Urothelium cell line (cell line): ENCODE measurements around the gene AKAP9.
"Not testable (repeated sequence)": the region's sequence is repeated elsewhere in the genome, so short reads cannot be mapped to it uniquely, and the experiment has no call there.

ENCODE experiments used
- DNase-seq: peaks from one replicate; pipeline ENCODE4 v3.0.0; 2011; ENCODE audit warnings: low spot score, mixed read lengths
- FAIRE-seq: peaks from 2 replicates; lab custom pipeline; 2011; peaks lifted over from hg19 to GRCh38; lab: Jason Lieb, UNC

The AKAP9 gene

DNA sequence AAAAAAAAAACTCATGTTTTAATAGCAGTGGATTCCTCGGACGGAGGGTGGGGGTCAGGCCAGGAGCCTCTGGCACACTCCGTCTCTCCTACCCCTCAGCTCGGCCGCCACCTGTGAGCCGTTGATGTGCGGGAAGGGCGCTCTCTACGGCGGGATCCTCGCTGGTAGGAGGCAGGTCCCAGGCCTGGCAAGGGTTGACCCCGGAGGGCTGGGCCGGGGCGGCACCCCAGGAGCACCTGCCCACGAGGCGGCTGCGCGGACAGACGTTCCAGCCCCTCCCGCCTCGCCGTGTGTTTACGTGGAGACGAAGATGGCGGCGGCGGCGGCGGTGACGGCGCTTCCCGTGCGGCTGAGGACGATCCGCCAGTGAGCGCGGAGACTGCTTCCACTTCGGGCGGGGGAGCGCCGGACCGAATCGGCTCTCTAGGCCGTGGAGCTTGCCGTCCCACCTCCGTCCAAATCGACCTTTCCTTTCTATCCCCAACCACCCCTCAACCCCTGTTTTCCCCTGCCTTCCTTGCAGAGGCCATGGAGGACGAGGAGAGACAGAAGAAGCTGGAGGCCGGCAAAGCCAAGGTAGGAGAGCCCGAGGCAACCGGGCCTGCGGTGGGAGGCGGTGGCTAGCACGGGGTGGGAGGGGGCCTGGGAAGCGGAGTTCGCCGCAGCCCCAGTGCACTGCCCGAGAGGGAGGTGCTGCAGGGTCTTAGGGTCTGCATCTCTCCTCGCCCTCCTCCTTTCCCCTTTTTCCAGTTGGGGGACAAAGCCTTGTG, at the start of gene AKAP9:
Gene AKAP9, plus strand, starts transcription at position 291 of the 770 bp plus-strand sequence. Its CDS starts 238 bp downstream, at position 529.
- DNase-seq (peak; percentile 97), FAIRE-seq (peak; percentile 89)

DNA sequence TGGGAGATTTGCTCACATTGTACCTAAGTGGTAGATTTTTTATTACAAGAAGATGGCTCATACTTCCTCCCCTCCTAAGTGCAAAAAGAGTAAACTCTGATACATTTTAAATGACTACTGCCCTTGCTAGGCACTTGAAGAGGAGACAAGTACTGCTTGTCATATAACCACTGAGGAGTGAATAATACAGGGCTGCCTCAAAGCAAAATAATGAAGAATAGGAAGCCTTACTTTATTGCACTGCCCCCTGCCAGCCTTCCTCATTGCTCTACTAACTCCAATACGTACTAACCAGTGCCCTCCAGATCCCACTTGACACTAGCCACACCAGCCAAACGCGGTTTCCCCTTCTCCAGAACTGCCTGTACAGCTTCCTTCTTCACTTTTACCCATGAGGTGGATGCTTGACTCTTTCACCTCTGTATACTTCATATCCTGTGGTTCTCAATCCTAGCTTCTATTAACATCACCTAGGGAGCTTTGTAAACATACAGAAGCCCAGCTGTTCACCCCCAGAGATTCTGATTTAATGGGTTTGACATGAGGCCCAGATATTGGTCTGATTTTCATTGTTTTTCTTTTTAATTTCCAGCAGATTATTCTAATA, 48.5 kb upstream of the AKAP9 start:
- DNase-seq (no peak), FAIRE-seq (no peak)

- DNase-seq (peak; percentile 69), FAIRE-seq (peak; percentile 82)
Measured at GRCh38 chr7:91892821-91893340, 47.8 kb upstream of the AKAP9 start.

- not testable (repeated sequence) for DNase-seq, FAIRE-seq
Measured at GRCh38 chr7:91893699-91894098, 47.0 kb upstream of the AKAP9 start.

DNA sequence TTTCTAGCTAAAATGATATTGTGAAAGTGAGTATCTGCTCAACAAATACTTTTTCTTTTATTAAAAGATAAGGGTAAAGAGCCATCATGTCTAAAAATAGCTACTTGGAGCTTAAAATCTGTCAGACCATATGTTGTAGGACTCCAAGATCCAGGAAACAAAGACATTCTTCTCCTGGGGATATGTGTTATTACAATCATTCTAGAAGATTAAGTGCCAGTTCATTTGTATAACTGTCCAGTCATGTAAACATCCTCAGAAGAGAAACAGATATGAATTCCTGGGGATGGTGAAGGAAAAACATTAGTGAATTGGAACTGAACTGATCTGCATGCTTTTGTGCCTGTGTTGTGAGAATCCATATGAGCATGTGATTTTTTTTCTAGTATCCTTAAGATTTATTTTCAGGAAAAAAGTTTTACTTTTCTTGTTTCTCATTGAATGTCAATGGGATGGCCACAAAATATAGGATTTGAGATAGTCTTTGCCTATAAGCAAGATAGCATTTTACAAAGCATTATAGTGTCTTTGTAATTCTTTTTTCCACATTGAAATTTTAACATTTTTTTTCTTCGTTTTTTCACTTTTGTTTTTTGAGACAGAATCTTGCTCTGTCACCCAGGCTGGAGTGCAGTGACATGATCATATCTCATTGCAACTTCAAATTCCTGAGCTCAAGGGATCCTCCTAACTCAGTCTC, 45.7 kb upstream of the AKAP9 start:
- FAIRE-seq (no peak), DNase-seq (no peak)

DNA sequence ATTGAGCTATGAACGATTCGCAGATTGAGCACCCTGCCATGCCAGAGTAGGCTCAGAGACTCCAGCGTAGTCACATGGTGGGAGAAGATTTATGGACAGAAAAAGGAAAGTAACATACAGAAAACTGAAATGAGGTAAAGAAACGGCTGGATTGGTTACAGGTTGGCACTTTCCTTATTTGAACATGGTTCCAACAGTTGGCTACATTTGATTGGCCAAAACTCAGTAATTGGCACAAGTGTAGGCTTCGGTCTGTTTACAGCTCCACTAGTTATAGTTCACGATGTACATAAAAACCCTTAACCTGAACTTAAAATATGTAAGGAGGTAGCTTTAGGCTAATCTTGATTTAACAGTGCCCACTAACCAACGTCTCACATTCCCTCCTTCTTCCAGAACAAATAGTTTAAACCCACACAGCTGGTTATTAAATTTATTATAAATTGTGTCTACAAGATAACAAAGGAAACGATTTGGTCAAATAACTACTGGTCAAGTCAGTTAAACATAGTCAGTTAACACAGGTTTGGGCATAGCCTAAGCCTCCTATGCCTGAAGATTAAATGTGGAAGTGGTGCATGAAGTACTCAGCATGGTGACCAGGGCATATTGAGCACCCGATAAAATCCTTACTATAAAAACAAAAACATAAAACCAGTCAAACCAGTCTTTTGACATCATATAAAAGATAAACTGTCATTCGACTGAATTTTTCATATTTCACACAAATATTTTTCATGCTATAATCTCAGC, 42.2 kb upstream of the AKAP9 start:
- no peak for DNase-seq
- FAIRE-seq: no peak

- no peak for DNase-seq
- FAIRE-seq: no peak
Measured at GRCh38 chr7:91899563-91899962, 41.1 kb upstream of the AKAP9 start.

- no peak for FAIRE-seq
- no peak for DNase-seq
Measured at GRCh38 chr7:91910171-91910570, 30.5 kb upstream of the AKAP9 start.

- no peak for FAIRE-seq
- no peak for DNase-seq
Measured at GRCh38 chr7:91911121-91911520, 29.5 kb upstream of the AKAP9 start.

DNA sequence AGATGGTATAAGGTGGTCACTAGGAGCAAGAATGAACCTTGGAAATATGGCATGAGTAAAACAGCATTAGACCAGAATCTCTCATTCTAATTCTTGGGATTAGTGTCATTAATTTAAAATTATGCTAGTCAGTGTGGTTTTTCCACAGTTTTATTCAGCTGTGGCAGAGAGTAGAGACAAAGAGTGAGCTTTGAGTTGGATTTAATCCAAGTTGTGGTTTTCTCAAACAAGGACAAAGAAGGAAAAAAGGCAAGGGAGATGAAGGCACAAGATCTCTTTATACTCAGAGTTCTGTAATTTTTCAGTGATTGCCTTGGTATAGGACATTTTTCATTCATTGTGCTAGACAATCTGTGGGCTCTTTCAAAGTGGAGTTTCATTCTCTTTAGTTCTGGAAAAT, 28.2 kb upstream of the AKAP9 start:
- DNase-seq (no peak), FAIRE-seq (no peak)

DNA sequence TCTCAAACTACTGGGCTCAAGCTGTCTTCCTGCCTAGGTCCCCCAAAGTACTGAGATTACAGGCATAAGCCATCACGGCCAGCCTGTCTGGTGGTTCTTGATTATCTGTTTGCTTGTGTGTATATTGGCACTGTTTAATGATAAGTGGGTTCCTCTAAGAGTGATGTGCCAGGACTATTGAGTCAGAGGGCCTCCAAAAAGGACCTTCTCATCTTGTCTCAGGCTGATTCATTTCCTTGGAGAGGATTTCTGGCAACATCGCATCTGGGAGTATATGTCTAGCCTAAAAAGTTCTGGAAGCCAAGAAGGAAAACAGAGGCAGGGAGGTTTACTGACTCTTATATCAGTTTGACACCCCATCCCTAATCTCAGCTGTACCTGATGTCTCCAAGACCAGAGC, 27.1 kb upstream of the AKAP9 start:
- DNase-seq (no peak), FAIRE-seq (peak; percentile 17)

GRCh38 chr7:91915401-91916050, 25.1 kb upstream of the AKAP9 start:
- DNase-seq (no peak), FAIRE-seq (no peak)

DNA sequence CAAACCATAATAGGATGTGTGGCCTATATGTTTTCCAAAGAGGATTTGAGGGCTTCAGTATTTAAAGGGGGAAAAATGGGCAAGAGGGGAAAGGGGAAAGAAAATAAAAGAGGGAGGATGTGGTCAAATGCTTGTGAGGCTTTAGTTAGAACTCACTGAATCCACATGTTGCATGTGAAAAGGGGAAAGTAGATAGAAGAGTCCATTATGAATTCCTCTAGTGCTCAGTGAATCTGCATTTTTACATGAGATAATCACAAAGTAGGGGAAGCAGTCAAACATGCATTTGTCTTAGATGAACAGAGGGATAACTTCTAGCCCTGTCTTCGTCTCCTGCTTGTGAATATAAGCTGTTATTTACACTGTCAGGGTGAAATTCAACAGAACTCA, 24.6 kb upstream of the AKAP9 start:
- no peak for DNase-seq
- FAIRE-seq: no peak

- no peak for FAIRE-seq
Measured at GRCh38 chr7:91918356-91918755, 22.3 kb upstream of the AKAP9 start.

DNA sequence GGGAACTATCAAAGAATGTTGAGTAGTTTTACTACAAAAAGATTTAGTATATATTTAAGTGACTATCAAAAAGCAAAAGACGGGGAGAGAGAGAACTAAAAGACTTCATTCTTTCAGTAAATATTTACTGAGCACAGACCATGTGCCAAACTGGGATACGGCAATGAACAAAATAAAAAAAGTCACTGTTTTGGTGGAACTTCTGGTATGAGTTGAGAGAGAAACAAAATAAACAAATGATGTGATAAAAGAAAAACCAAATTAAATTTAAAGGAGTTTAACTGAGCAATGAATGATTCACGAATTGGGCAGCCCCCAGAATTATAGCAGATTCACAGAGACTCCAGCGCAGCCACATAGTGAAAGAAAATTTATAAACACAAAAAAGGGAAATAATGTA, 17.8 kb upstream of the AKAP9 start:
- DNase-seq: no peak
- FAIRE-seq: no peak

More at GRCh38 chr7:91918356-91918755, 22.3 kb upstream of the AKAP9 start:
- no peak for DNase-seq

DNA sequence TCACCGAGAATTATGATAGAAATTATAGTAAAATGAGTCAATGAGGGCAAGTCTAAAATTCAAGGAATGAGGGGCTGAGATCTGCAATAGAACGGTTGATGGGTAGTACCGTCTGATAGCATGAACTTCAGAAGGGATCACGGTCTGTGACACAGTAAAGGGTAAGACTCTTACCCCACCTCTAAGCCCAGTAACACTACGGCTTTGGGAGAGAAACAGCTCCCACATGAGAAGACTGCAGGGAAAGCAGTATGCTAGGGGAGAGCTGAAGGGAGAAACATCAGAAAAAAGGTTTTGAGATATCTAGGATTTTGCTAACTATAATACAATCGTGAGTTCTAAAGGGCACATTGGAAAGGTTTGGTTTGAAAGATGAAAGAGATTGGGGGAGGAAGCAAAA, 12.8 kb upstream of the AKAP9 start:
- FAIRE-seq: no peak

GRCh38 chr7:91929463-91929862, 11.2 kb upstream of the AKAP9 start:
- FAIRE-seq: no peak

More for the DNA sequence above, 12.8 kb upstream of the AKAP9 start:
- DNase-seq: no peak

DNA sequence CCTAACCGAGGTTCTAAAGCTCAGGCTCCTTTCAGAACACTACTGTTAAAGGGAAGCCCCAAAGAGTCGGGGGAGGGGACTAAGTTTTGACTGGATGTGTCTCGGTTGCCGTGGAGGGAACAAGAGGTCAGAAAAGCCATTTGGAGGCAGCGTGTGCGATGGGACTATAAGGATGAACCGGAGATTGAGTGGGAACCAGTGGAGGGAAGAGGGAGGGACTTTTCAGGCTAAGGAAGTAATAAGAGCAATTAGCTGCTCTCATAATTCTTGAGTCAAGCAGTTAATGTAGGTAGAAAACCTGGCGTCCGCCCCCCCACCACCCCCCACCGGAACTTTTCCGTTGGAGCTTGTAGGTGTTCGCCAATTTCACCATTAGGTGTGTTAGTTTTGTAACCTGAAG, 491 bp upstream of the AKAP9 start:
- FAIRE-seq (no peak), DNase-seq (peak; percentile 55)

More at GRCh38 chr7:91929463-91929862, 11.2 kb upstream of the AKAP9 start:
- no peak for DNase-seq

GRCh38 chr7:91941450-91941849, 788 bp downstream of the AKAP9 start:
- DNase-seq: peak; percentile 52
- no peak for FAIRE-seq

- DNase-seq (no peak), FAIRE-seq (no peak)
Measured at GRCh38 chr7:91942312-91942711, 1.6 kb downstream of the AKAP9 start.
